Suppressor macrophage (primary cell): Measurements from ENCODE around the gene TMEM273.

Experiments used
- DNase-seq, 4 experiments: peaks; one replicate each; pipeline ENCODE4 v3.0.0-alpha.2; 2020 to 2022

The TMEM273 gene

GRCh38 chr10:49162761-49163310 lies 25.4 kb downstream of the TMEM273 start:
- no peak for DNase-seq

- DNase-seq: no peak
Measured at GRCh38 chr10:49162063-49162462, 26.1 kb downstream of the TMEM273 start.

- DNase-seq: peak; percentile 33 to 74 (median 66)
Measured at GRCh38 chr10:49161411-49161997, 26.7 kb downstream of the TMEM273 start.

- DNase-seq: no peak
Measured at GRCh38 chr10:49160814-49161213, 27.4 kb downstream of the TMEM273 start.

GRCh38 chr10:49160110-49160509 lies 28.1 kb downstream of the TMEM273 start:
- no peak for DNase-seq

- no peak for DNase-seq
Measured at GRCh38 chr10:49158915-49159314, 29.3 kb downstream of the TMEM273 start.

- DNase-seq: no peak
Measured at GRCh38 chr10:49158404-49158803, 29.8 kb downstream of the TMEM273 start.

GRCh38 chr10:49157229-49157628 lies 31.0 kb downstream of the TMEM273 start:
- peak in 1 of 4 experiments; percentile 19 for DNase-seq

- DNase-seq: no peak
Measured at GRCh38 chr10:49154641-49155040, 33.5 kb downstream of the TMEM273 start.

- DNase-seq: no peak
Measured at GRCh38 chr10:49153971-49154370, 34.2 kb downstream of the TMEM273 start.

- no peak for DNase-seq
Measured at GRCh38 chr10:49153115-49153514, 35.1 kb downstream of the TMEM273 start.

GRCh38 chr10:49152663-49153062 lies 35.5 kb downstream of the TMEM273 start:
- DNase-seq: no peak

GRCh38 chr10:49152037-49152436 lies 36.2 kb downstream of the TMEM273 start:
- no peak for DNase-seq

- DNase-seq: no peak
Measured at GRCh38 chr10:49151481-49151880, 36.7 kb downstream of the TMEM273 start.

- no peak for DNase-seq
Measured at GRCh38 chr10:49151025-49151445, 37.2 kb downstream of the TMEM273 start.

GRCh38 chr10:49150426-49150825 lies 37.8 kb downstream of the TMEM273 start:
- no peak for DNase-seq

GRCh38 chr10:49149881-49150280 lies 38.3 kb downstream of the TMEM273 start:
- no peak for DNase-seq

GRCh38 chr10:49144058-49144720 lies 44.0 kb downstream of the TMEM273 start:
- DNase-seq: no peak

GRCh38 chr10:49143249-49143648 lies 44.9 kb downstream of the TMEM273 start:
- no peak for DNase-seq

GRCh38 chr10:49141541-49142332 lies 46.5 kb downstream of the TMEM273 start:
- no peak for DNase-seq

- DNase-seq: no peak
Measured at GRCh38 chr10:49140304-49141177, 47.6 kb downstream of the TMEM273 start.

GRCh38 chr10:49139846-49140195 lies 48.4 kb downstream of the TMEM273 start:
- peak; percentile 34 to 68 (median 56) for DNase-seq
